HG02938 (cell line): ENCODE measurements around the gene PPRC1.
"Not testable (repeated sequence)": the region's sequence is repeated elsewhere in the genome, so short reads cannot be mapped to it uniquely, and the experiment has no call there.

Experiments used
- ATAC-seq: cut with Tn5 transposase; IDR thresholded peaks from one replicate; pipeline ENCODE4 v1.9.1; 2021; ENCODE audit warnings: mild to moderate bottlenecking, moderate library complexity; ENCODE audit not compliant: unreplicated experiment

Gene PPRC1

GRCh38 chr10:102188298-102188940, 55.6 kb downstream of the PPRC1 start:
- no peak for ATAC-seq

GRCh38 chr10:102188941-102189898, 56.4 kb downstream of the PPRC1 start:
- not testable (repeated sequence) for ATAC-seq

DNA sequence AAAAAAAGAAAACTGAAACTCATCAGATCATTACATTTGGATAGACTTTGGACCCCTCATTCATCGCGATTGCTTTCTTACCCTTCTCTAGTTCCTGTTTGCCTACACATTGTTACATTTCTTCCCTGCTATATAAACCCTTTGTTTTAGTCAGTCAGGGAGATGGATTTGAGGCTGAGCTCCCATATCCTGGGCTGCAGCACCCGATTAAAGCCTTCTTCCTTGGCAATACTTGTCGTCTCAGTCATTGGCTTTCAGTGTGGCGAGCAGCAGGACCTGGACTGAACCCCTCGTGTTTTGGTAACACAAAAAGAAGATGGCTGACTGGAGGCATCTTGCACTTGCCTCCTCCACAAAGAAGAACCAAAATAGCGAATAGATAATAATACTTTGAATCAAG, 59.1 kb downstream of the PPRC1 start:
- no peak for ATAC-seq

- ATAC-seq: no peak
Measured at GRCh38 chr10:102195296-102195870, 62.5 kb downstream of the PPRC1 start.

DNA sequence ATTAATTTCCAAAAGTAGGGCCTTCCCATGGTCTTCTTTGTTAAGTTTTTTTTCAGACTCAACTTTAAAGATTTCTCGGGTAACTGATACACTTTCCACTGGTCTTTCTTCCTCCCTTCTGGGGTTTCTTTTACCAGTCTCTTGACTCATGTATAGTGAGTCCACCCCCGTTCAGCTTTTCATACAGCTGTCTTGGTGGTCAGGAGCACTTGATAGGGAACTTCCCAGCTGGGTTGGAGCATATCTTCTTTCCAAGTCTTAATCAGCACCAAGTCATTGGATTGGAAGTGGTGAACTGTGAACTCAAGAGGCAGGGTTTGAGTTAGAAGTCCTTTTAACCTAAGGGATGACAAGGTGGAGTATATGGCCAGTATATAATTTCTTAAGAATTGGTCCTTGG, 64.1 kb downstream of the PPRC1 start:
- no peak for ATAC-seq

DNA sequence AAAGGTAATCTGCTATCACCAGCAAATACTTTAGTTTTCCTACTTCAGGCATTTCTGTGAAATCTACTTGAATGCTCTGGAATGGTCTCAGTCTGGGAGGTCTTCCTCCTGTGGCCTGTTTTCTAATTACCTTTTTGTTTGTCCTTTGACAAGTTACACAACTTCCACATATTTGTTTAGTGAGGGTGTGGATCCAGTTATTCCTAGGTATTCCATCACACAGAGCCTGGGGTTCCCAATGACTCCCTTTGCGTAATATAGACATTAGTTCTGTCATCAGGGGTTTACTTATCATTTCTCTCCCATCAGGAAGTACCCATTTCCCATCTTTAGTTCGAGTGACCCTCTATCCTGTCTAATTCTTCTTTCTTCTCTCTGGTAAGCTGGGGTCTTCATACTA, 65.2 kb downstream of the PPRC1 start:
- no peak for ATAC-seq
